Activated naive CD4-positive, alpha-beta T cell (primary cell): Measurements from ENCODE around the gene CFAP410.

Experiments used
- DNase-seq, 4 experiments: peaks; one replicate each; lab custom pipeline; 2025; lab: John Stamatoyannopoulos, UW

The CFAP410 gene

GRCh38 chr21:44330698-44331097, 8.5 kb downstream of the CFAP410 start:
- no peak for DNase-seq

- DNase-seq: no peak
Observed at GRCh38 chr21:44329971-44330681, 9.1 kb downstream of the CFAP410 start.

GRCh38 chr21:44329086-44329889, 9.9 kb downstream of the CFAP410 start:
- no peak for DNase-seq

DNA sequence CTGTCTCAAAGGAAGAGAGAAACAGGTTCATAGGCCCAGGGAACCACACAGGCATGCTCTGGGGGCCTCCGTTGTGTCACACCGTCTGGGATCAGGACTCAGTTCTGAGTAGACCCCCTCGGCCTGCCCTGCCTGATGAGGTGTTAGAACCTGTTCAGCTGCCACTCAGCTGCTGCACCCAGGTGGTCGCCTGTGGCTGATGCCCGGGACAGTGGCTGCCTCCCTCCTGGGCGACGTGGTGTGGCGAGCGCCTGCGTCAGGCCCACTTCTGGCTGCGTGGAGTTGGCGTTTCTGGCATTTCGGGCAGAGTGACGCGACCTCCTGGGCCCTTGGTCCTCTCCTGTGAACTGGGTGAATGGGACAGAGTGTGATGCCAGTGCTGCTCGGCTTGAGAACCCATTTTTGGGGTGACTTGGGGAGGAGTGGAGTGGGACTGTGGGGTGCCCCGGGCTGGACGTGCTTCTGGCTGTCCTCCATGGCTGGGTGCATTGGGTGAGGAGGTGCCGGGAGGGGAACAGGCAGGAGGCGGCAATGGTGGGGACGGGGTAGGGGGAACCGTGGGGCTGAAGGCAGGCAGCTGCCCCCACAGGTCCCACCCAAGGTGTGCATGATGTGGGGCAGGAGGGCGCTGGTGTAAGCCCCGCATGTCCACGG, 10.8 kb downstream of the CFAP410 start:
- no peak for DNase-seq

GRCh38 chr21:44327603-44327974, 11.6 kb downstream of the CFAP410 start:
- DNase-seq: no peak

DNA sequence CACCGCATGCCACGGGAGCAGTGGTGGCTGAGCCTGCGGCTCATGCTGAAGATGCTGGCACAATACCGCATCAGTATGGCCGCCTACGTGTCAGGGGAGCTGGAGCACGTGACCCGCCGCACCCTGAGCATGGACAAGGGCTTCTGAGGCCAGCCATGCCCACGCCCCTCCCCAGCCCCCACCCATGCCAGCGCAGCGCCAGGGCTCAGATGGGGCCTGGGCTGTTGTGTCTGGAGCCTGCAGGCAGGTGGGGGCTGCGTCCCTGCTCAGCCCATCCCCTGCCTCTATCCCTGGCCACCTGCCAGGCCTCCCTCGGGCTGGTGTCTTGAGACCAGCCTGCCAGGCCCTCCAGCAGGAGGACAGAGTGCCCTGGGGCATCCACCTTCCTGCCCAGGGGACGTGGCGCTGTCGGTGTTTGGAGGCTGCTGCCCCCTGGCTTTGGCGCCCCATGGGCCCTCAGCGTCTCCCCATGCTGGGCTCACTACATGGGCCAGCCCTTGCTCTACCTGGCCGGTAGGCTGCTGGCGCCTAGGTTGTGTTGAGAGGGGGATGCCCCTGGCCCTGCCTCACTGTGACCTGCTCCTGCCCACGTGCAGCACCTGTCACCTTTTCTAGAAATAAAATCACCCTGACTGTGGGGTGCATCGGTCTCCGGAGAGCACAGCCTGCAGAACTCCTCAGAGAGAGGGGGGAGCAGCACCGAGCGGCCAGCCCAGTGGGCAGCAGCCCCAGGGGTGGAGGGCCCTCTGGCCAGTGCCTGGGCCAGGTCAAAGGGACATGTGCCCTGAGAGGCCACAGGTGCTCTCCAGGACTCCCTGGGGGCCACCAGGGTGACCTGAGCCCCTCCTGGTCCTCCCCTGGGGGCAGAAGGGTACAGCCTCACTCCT, 12.2 kb downstream of the CFAP410 start:
- no peak for DNase-seq

- DNase-seq: no peak
Observed at GRCh38 chr21:44326272-44326647, 12.9 kb downstream of the CFAP410 start.

- no peak for DNase-seq
Observed at GRCh38 chr21:44325386-44326271, 13.6 kb downstream of the CFAP410 start.

GRCh38 chr21:44324854-44325107, 14.4 kb downstream of the CFAP410 start:
- DNase-seq: no peak

DNA sequence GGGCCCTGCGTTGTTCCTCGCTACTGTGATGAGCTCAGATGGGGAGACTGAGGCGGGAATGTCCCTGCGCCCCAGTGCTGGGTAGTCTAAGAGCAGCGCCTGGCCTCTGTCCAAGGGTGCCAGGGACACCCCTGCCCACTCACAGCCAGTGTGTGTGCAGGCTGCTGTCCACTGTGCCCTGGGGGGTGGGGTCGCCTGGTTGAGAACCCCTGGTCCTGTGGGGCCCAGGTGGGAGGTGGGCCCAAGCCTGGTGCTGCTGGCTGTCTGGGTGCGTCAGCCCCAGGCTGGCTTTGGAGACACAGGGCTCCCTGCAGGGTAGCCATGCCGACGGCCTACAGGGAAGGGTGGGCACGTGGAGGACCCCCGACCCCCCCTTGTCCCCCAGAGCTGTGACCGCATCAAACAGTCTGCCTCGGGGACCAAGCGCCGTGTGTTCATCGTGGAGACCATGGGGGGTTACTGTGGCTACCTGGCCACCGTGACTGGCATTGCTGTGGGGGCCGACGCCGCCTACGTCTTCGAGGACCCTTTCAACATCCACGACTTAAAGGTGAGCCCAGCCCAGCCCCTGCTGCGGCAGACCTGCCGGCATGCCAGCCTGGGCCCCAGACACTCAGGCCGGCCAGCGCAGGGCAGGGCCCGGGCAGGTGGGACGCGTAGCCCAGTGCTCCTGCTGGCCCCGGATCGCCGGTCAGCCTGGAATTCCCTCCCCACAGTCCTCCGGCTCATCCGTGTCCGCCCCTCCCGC, 14.9 kb downstream of the CFAP410 start:
- no peak for DNase-seq

DNA sequence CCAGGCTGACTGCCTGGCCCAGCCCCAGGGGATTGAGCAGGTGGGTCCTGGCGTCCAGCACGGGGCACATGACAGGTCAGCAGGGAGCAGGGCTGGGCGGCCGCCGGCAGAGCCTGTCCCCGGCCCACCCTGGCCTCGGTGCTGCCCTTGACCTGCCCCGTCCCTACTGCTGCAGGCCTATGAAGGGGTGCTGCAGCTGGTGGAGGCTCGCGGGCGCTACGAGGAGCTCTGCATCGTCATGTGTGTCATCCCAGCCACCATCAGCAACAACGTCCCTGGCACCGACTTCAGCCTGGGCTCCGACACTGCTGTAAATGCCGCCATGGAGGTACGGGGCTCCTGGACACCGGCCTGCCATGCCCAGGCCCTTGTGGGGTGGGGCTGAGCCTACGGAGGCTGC, 15.6 kb downstream of the CFAP410 start:
- no peak for DNase-seq

- no peak for DNase-seq
Observed at GRCh38 chr21:44322621-44323325, 16.4 kb downstream of the CFAP410 start.

- no peak for DNase-seq
Observed at GRCh38 chr21:44321846-44322450, 17.2 kb downstream of the CFAP410 start.

- DNase-seq: no peak
Observed at GRCh38 chr21:44320847-44321246, 18.3 kb downstream of the CFAP410 start.

DNA sequence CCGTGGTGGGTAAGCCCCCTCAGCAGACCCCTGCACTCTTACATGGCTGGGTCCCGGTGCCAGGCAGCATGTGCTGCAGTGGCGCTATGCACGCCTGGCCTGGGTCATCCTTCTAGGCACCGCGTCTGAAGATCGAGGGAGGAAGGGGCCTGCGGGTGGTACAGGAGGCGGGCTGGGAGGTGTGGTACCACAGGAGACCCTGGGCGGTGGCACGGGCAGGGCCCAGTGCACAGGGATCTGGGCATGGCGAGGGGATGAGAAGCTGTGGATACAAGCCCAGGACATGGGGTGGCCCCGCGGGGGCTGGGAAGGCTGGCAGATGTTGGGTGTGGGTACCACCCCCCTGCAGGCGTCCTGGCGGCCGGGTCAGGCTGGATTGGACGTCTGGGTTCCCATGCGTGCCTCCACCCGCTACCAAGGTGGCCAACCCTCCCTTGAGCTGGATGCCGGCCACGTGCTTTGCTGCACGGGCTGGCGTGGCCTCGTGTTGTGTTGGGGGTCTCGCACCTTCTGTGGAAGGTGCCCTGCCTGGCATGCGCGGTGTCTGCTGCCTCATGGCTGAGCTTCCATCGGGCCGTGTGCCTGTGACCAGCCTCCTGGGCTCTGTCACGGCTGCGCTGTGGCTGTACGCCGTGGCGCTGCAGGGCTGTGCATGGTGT, 19.7 kb downstream of the CFAP410 start:
- no peak for DNase-seq

DNA sequence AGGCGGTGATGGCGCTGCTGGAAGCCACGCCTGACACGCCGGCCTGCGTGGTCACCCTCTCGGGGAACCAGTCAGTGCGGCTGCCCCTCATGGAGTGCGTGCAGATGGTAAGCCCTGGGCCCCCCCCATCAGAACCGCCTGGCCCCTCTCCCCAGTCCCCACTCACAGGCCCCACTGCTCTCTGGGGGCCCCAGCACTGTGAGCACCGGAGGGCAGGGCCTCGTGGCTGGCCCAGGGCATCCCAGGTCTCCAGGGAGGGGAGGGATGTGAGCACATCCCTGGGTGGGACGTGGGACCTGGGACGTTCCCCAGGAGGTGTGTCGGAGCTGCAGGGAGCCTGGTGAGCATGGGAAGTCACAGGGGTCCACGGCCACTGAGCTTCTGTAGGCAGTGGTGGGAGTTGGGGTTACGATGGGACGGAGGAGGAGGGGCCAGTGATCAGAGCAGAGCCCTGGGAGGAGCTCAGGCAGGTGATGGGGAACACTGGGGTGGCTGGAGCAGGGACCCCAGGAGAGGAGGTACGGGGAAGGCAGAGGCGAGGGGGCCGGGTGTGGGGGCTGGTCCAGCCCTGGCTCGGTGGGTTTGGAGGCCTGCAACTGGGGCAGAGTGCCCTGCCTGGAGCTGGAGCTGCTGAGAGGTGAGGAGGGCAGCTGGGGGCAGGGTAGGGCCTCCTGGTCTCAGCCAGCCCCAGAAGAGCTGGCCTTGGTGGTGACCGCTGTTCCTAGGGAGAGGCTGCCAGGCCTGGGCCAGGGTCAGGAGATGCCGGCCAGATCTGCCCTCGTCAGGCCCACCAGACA, 20.5 kb downstream of the CFAP410 start:
- DNase-seq: no peak

GRCh38 chr21:44317871-44318270, 21.3 kb downstream of the CFAP410 start:
- no peak for DNase-seq

GRCh38 chr21:44317241-44317782, 21.9 kb downstream of the CFAP410 start:
- no peak for DNase-seq
